MM.1S (cell line): ENCODE measurements around the gene WDR91.

ENCODE experiments used
- EZH2 ChIP-seq: fragments of 300-600 bp; sonication (generic); optimal IDR thresholded peaks from 2 replicates; pipeline ENCODE3; 2017; ENCODE audit warnings: low read depth, mild to moderate bottlenecking, antibody characterized with exemption, low read length, mixed read lengths
- EZH2phosphoT487 ChIP-seq: fragments of 300-600 bp; sonication (generic); IDR thresholded peaks from 2 replicates; pipeline ENCODE4 v1.6.1; 2018; ENCODE audit warnings: antibody characterized with exemption, low read length
- TF ChIP-seq, protein P1 (sequence below): fragments of 300-600 bp; sonication (generic); IDR thresholded peaks from 2 replicates; pipeline ENCODE4 v1.5.1; 2016; ENCODE audit warnings: antibody characterized with exemption, low read length, mixed read lengths

DNA sequence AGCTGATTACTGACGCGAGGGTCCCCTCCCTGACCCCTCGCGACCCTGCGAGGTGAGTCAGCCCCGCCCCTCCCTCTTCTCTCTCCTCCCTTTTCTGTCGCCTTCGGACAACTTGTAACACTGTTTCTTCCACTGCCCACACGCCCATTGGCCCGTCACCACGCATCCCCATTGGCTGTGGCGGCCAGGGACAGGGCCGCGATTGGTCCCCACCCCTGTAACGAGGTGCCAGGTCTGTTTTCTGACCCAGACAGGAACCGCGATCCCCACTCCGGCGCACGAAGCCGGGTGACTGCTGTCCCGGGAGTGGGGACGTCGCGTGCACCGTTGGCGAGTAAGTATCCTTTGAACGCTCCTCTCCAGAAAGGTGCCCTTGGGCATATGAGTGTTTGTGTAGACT, 22.2 kb upstream of the WDR91 start, which contains the start of gene STRA8:
- TF ChIP-seq EZH2, result no peak
- TF ChIP-seq, protein P1, sequence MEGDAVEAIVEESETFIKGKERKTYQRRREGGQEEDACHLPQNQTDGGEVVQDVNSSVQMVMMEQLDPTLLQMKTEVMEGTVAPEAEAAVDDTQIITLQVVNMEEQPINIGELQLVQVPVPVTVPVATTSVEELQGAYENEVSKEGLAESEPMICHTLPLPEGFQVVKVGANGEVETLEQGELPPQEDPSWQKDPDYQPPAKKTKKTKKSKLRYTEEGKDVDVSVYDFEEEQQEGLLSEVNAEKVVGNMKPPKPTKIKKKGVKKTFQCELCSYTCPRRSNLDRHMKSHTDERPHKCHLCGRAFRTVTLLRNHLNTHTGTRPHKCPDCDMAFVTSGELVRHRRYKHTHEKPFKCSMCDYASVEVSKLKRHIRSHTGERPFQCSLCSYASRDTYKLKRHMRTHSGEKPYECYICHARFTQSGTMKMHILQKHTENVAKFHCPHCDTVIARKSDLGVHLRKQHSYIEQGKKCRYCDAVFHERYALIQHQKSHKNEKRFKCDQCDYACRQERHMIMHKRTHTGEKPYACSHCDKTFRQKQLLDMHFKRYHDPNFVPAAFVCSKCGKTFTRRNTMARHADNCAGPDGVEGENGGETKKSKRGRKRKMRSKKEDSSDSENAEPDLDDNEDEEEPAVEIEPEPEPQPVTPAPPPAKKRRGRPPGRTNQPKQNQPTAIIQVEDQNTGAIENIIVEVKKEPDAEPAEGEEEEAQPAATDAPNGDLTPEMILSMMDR, result no peak
- TF ChIP-seq EZH2phosphoT487, result no peak
